GM21360 (cell line): ENCODE data around the gene SINHCAF.

Experiments
- ATAC-seq: cut with Tn5 transposase; IDR thresholded peaks from one replicate; pipeline ENCODE4 v1.9.1; 2021; ENCODE audit warnings: mild to moderate bottlenecking, moderate library complexity; ENCODE audit not compliant: unreplicated experiment

The SINHCAF gene

DNA sequence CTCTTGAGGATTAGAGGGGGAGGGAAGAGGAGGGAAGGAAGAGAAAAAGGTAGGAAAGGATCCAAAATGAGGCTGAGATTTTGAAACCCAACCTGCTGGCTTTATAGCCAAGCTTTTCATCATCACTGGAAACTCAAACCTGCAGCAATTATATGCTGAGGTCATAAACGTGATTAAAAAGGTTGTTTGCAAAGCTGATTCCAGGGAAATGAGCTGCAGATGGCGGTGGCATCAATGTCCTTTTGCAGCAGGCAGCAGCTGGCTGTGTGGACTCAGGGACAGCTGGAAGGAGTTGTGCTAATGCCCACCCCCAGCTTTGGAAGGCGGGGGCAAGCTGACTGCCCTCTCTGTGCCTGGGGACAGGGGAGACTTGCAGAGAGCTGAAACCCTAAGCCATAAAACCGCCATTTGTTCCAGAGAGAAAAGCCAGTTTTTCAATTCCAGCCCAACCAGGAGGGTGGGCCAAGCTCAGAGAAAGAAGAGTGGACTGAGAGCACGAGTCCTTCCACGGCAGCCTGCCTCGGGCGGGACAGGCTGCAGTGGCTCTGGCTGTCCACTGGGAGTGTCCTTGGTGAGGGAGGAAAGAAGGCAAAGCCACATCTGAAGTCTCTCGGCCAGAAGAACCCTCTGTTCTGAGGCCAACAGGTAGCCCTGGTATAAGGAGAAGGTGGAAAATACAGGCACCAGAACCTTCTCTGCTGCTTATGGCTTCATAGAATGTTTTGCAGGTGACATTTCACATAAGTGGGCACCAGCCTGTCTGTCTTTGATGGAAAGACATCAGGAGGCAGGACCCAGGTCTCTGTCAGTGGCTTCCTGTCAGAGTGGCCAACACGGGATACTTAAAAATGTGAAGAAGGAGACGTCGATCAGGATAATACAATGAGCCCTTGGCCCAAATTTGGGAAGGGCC is 90.7 kb downstream of the SINHCAF start:
- ATAC-seq, result no peak

DNA sequence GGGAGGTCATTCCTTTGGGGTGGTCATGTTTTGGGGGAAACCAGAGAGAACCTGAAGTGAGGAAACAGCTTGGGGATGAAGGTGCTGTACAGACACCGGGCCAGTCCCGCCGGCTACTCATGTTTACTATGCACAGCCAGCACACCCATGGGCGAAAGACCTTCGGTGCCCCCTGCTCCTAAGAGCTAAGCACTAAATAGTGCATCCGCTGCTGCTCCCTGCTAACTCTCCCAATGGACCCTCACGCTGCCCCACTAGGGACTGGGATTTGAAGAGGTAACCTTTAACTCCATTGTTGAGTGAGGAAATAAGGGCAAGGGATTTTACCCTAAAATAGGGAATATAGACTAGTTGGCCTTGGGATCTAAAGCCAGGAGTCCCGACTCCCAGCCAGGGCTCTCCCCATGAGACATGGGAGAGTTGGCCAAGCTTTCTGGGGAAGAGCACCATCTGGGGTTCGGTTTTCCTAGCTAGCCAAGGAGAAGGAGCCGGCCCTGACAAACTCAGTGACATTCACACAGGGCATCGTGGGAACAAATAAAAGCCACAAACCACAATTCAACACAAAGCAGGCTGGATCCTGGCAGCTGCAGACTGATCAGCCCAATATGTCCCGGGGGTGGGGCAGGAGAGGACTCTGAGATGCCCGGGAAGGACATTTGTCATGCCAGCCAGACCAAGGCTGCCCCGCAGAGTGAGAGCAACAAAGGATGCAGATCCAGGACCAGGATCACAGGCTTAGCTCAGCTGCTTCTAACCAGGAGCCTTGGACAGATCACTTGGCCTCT is 91.7 kb downstream of the SINHCAF start:
- ATAC-seq, result no peak

DNA sequence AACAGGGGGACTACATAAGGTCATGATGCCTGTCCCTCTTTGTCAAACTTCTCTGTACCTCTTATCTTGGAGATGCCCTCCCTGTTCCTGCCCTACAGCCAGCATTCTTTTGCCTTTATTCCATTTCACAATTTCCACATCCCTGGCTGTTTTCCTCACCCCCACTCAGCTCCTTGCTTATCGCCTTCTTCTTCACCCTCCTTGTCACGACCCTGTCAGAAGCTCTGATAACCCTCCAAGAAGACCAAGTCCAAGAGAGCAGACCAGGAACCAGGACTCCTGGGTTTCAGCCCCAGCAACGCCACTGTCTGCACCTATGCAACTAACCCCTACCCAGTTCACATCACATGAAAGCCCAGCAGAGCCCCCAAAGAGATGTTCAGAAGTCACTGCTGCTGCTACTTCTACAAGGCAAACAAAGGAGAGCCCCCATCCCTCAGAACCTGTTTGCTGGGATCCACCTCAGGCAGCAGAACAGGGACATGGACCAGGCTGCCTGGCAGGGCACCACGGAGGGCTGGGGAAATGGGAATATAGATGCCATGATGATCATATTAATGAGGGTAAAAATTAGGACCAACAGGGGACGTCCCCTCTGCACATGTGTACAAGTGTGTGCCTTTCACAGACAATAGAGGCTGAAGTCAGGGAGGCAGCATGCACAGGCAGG is 92.8 kb downstream of the SINHCAF start:
- ATAC-seq, result no peak

DNA sequence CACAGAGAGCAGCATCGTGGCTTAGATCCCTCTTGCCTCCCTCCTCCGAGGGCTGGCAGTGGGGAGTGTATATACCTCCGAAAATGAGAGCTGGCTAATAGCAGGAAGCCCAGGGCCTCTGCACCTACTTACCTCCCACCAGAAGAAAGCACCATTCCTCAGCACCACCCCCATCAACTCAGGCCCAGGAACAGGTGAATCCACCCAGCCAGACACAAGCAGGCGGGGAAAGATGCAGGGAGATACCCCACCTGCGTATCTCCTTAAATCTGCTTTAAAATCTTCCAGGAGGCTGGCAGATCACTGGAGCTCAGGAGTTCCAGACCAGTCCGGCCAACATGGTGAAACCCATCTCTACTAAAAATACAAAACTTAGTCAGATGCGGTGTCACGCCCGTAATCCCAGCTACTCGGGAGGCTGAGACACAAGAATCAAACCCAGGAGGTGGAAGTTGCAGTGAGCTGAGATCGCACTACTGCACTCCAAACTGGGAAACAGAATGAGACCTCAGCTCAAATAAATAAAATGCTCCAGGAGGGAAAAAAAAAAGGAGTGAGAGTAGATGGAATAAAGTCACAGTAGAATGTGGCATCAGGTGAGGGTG is 93.5 kb downstream of the SINHCAF start:
- no peak for ATAC-seq

DNA sequence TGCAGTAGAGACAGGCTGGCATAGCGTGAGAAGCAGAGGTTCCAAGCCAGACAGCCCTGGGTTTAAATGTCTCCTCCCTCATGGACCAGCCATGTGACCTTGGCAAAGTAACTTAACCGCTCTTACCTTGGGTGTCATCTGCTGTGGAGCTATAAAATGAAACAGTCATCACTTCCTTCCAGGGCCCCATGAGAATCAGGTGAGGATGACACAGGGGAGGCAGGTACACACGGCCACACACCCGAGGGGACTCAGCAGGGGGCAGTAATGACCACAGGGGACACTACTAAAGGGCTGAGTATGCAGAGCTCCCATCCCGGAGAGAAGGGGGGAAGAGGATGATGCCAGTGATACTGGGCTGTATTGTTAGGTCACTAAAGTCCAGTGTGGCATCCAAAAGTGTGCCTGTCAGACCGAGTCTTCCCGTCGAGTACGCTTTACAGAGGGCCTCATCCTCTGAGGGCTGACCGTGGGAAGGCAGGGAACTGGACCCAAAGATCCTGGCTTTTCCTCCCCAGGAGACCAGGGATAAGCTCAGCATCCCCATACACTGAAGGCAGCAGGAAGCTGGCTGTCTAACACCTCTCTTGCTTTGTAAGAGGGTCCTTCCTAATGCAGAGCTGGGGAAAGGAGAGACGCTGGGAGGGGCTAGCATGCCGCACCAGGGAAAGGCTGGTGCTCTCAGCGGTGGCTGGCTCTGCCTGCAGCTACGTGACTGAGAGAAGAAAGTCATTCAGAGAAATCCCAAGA is 94.2 kb downstream of the SINHCAF start:
- no peak for ATAC-seq
